Posterior vena cava (tissue), 2 donors: ENCODE data around the gene SLC25A42. TPM values are rescaled to one million over a fixed set of nuclear protein-coding genes. Genes with fewer than 3 reads are reported as not detected.
"Not testable (repeated sequence)": the region's sequence is repeated elsewhere in the genome, so short reads cannot be mapped to it uniquely, and the experiment has no call there.

Source experiments
- DNase-seq: peaks from one replicate; pipeline ENCODE4 v3.0.0-alpha.2; 2020; ENCODE audit warnings: low spot score
- intact Hi-C, 2 donors: fragments of 100-400 bp; cut with DNase I; formaldehyde crosslinking; loops; one replicate each; pipeline versions ENCODE4 v1.14.1 to v1.14.2; 2022 to 2023
- long read RNA-seq, 2 donors: library from polyadenylated mRNA; unstranded; transcript quantifications; one replicate each; pipeline ENCODE4 v2.0.0, GENCODE V29; 2020 to 2021
- total RNA-seq, 2 donors: library from RNA; stranded (reverse); fragmentation: NEBNext Ultra II Directional; extraction: Animal tissue kit (Norgen Biotek cat#: 25700); gene quantifications; one replicate each; pipeline ENCODE4 v1.2.1, GENCODE V29; 2021
- donor health status: DM: yes; HTN: yes; CAD: no.
- donor health status: DM: yes; HTN: yes; CAD: no.

Gene SLC25A42, protein sequence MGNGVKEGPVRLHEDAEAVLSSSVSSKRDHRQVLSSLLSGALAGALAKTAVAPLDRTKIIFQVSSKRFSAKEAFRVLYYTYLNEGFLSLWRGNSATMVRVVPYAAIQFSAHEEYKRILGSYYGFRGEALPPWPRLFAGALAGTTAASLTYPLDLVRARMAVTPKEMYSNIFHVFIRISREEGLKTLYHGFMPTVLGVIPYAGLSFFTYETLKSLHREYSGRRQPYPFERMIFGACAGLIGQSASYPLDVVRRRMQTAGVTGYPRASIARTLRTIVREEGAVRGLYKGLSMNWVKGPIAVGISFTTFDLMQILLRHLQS
- 1 to 10 TPM; 4.9 to 8.0 TPM for total RNA-seq
- long read RNA-seq, donor 1, partial matches to known transcripts: 0 of 5 reads
- long read RNA-seq, donor 1, other reads (novel, unspliced or antisense): 3 of 5 reads
- long read RNA-seq, donor 2, partial matches to known transcripts: 1 of 8 reads
- long read RNA-seq, donor 2, other reads (novel, unspliced or antisense): 5 of 8 reads

DNA sequence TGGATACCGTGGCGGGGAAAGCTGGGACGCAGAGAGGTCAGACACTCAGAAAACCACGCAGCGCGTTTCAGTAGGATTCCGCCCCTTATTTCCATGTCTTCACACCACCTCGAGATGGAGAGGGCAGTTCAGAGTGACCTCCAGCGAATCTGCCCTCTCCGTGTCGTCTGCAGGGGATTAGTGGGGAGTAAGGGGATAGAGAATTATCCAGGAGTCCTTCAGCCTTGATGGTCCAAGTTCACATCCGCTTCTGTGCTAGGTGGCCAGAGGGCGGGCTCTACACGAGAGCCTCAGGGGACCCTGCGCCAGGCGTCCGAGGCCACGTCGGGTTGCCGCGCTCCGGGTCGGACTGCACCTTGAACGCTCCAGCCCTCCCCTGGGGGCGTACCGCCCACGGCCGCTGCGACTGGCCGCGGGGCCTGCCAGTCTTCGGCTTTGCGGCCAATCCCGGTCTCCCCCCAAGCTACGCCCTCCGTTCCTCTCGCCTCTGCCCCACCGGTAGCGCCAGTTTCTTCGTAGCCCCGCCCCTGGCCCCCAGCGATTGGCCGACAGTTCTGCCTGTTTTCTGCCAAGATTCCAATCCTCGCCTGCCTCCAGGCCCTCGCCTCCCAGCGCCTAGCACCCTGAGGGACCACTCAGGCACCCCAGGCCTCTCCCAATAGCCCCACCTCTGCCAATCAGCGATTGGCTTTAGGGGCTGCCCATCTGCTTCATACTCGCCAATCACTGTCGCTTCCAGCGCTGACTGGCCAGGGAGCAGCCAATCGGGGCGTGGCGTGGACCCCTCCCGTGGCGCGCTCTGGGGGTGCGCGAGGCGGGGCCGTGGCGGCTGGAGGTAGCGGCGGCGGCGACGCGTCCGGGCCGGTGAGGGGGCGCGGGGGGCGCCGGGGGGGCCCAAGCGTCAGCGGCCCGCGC is at the start of gene SLC25A42:
SLC25A42 (plus strand) TSS at position 812 of the 915 bp plus-strand sequence. CDS start 32,131 bp downstream, outside the sequence.
- peak; percentile 100 for DNase-seq
- intact Hi-C loops: no loop called here

DNA sequence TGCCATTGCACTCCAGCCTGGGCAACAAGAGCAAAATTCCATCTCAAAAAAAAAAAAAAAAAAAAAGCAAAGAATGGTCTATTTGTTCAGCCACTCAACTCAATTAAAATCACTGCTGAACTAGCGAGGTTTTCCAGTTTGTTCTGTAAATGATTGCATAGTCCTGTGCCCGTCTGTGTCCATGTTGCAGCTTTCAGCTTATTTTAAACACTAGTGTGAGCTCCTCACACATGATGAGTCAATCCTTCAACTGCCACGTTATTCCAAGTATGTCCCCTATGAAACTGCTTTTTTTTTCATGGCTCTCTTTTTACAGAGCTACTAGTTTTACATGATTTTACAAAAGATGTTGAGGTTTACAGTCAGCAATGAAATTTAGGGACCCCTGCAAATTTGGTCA is 42.7 kb upstream of the SLC25A42 start:
- intact Hi-C loops: no loop called here
- DNase-seq: no peak

DNA sequence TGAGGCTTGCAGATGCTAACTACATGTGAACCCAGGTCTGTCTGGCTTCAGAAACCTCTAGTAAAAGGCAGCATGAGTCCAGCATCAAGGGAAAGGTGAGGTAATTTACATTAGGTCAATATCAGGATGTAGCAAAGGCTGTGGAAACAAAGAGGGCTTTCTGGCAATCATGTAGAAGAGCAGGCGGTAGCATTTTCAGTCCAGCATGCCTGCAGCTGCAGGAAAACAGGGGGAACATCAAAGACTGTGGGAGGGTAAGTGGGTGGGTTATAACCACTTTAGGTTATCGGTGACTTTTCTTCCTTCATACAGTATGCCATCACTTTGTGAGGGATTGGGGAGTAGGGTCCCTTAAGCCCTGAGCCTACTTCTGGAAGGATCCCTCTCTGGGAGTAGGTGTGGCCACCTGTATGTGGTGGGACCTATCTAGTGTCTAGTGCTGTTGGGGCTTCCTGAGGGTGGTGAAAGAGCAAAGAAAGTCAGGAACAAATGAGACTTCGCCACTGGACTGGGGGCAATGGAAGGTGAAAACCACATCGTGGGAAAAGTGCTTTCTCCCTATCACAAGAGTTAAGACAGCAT is 41.3 kb upstream of the SLC25A42 start:
- no peak for DNase-seq
- intact Hi-C loops: no loop called here

DNA sequence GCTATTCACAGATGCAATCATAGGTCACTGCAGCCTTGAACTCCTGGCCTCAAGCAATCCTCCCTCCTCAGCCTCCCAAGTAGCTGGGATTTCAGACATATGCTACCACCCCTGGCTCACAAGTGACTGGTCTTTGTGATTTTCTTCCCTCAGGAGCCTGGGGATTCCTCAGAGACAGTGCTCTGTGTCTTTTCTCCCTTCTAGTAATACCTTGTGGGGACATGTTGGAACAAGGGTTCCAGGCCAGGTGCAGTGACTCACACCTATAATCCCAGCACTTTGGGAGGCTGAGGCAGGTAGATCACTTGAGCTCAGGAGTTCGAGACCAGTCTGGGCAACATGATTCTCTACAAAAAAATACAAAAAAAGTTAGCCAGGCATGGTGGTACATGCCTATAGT is 40.4 kb upstream of the SLC25A42 start:
- DNase-seq, intact Hi-C loops: not testable (repeated sequence)

DNA sequence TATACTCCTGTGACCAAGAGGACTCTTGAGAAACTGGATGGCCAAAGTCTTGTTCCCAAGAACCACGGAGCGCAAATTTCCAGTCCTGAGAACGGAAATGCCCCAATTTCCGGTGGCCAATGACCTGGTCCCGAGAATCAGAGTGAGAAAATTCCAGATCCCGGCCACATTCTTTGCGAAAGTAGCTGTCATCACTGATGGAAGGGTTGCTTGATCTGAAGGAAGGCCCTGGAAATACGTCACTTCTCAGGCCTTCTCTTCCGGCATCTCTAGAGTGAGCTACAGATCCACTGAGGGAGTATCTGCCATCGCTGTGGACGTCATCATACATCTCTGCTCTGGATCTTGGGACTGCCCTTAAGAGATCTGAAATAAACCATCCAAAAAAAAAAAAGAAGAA is 37.9 kb upstream of the SLC25A42 start:
- intact Hi-C loops: no loop called here
- DNase-seq: no peak

DNA sequence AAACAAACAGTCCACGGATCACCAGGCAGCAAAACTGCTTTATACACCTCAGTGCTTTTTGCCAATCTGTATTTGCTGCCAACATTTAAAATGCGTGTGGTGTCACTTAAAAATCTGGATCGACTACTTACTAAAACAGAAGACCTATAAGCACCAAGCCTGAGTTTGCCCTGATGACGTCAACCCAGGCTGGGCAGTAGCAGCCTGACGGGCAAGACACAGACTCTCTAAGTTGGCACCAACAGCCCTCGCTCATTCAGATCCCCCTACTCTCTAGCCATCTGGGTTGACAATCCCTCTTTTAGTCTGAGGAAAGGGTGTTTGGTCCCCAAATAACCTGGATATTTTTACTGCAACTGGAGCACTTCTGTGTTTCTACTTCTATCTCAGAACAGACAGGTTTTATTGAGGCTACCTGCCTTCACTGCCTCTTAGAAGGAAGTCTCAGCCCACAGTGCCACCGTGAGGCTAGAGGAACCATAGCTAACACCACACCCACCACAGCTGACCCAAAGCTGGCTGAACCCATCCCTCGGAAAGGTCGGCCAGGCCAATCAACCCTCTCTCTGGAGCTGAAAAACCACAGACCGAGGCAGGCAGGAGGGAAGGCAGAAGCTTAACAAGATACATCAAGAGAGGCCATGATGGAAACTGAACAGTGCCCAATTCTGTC is 37.4 kb upstream of the SLC25A42 start:
- intact Hi-C loops: no loop called here
- no peak for DNase-seq

DNA sequence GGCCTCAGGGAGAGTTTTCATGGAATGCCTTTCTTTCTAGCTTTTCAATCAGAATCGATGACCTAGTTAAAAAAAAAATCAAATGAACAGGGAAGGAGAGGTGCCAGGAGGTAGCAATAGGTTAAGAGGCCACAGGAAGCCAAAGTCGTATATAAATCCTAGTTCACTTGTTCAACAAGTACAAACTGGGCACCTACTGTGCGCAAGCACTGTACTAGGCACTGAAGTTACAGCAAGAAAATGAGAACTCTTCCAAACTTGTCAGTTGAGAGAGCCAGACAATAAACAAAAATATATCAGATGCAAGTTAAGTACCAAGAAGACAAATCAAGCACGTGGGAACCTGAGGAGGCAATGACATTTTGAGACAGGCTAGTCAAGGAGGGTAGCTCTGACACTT is 36.6 kb upstream of the SLC25A42 start:
- intact Hi-C loops: no loop called here
- DNase-seq: no peak

DNA sequence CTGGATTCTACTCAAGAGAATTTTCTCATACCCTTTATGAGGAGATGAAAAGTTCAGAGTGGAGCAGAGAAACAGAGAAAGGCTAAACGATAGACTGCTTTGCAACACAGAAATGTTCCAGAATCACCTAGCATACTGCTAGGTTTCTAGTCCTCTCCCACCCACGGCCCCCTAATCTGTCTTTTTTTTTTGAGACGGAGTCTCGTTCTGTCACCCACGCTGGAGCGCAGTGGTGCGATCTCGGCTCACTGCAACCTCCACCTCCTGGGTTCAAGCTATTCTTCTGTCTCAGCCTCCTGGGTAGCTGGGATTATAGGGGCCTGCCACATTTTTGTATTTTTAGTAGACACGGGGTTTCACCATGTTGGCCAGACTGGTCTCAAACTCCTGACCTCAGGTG is 35.3 kb upstream of the SLC25A42 start:
- DNase-seq: no peak
- intact Hi-C loops: no loop called here

DNA sequence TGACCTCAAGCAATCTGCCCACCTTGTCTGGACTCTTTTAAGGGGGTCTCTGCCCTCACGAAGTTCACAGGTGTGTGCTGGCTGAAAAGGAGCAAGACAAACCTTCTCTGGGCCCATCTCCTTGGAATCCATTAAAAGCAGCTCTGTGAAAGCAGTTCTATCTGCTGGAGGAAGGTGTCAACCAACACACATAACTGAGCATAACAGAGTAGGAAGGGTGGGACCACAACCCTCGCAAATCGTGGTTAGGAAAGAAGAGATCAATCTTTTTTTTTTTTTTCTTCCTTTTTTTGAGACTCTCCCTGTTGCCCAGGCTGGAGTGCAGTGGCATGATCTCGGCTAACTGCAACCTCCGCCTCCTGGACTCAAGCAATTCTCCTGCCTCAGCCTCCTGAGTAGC is 31.9 kb upstream of the SLC25A42 start:
- no peak for DNase-seq
- intact Hi-C loops: no loop called here

DNA sequence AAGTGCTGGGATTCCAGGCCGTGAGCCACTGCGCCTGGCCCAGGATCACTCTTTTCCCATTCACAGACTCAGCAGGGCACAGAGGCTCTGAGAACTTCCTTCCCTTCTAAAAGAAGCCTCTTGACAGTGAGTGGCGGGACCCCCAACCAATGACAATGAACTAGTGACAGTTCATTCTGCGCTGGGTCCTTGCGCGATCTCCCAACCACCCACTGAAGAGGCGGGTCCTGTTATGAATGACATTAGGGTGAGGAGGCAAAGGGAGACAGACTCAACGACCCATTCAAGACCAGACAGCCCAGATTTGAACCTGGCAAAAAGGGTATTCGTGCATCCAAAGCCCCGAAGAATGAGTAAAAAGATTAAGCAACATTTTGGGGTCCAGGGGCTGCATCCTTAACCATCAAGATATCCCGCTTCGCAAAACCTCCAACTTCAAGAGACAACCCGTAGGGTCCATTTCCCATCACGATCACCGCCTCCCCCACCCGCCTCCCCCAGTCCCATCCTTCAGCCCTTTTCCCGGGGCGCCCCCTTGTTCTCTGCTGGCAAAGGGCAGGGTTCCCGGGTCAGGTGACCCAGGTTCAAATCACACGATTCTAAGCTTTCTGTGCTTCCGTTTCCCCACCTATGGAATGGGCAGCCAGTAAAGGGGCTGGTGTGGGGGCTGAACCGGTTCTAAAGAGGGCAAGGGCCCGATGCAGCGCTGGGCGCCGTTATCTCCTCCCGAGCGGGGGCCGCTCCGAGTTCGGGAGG is 31.2 kb upstream of the SLC25A42 start:
- DNase-seq: peak; percentile 96
- intact Hi-C loops: no loop called here

DNA sequence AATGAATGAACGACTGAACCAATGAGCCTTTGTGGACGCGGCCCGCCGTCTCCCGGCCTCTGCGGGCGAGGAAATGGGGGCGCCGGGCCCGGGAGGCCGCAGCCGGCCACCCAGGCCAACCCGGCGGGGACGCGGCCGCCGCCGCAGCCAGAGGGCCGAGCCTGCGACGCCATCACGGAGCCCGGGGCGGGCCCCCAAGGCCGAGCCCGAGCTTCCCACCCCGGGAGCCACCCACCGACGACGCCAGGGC is 30.7 kb upstream of the SLC25A42 start:
- no peak for DNase-seq
- intact Hi-C loops: no loop called here

DNA sequence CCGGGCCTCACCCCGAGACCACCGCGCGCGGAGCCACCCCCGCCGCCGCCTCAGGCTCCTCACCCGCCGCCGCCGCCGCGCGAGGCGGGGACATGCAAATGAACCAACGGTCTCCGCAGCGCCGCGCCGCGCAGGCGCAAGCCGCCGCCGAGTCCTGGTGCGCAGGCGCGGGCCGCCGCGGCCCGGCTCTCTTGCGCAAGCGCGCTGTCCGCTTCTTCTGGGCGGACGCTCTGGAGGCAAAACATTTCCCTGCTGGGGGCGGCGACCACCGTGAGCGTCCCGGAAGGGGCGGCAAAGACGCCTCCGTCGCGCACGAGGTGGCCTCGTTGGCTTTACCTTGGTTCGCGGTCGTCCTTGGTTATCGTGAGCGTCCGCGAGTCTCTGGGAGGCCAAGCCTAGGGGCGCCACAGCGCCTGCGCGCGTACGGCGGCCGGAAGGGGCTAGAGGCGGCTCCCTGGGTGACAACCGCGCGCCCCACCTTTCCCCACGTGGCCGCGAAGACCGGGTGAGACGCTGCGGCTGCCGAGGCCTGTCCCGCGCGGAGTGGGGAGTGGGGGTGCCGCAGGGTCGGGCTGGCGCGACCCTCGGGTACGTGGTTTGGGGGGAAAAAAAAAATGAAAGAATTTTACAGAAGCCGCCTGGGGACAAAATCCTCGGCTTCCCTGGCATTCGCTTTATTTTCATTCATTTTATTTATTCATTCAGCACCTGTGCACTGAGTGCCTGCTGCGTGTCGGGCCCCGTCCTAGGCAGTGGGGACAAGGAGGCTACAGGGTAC is 30.2 kb upstream of the SLC25A42 start, which contains the start of the genes ARMC6 and SUGP2:
ARMC6 (plus strand) TSS at position 178 of the 778 bp plus-strand sequence. CDS start 607 bp downstream, outside the sequence.
SUGP2 (minus strand) TSS at position 92 of the 778 bp plus-strand sequence. CDS start 2,446 bp downstream, outside the sequence.
- intact Hi-C loops: no loop called here
- peak; percentile 96 for DNase-seq

DNA sequence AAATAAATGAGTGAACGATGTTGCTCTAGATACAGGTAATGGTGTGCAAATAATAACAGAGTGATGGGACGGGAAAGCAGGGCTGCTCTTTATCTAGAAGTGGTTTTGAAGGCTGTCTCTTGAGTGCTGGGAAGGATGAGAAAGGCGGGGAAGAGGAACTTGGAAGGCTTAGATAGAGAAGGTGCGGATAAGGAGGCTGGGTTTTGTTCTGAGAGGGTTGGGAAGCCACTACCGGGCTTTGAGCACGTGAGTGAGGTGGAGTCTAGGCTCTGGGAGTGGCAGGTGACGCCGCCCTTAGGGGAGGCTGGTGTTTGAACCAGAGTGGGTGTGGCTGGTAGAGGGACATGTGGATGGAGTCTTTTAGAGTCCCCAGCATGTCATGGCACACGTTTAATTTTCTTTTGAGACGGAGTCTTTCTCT is 29.6 kb upstream of the SLC25A42 start:
- intact Hi-C loops: no loop called here
- DNase-seq: peak; percentile 80

DNA sequence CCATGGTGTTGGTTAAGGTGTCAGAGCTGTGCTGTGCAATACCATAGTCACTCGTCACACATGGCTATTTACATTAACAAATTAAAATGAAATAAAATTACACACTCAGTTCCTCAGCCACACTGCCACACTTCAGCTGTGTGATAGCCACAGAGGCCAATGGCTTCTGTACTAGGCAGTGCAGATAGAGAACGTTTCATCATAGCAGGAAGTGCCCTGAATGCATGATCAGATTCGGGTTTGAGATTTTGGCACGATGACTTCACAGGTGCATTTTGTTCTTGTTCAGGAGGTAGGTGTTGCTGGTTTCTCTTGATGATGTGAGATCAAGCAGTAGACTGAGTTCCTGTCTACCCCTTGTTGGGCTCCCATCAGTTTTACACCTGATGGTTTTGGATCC is 23.9 kb upstream of the SLC25A42 start:
- intact Hi-C loops: no loop called here
- no peak for DNase-seq

DNA sequence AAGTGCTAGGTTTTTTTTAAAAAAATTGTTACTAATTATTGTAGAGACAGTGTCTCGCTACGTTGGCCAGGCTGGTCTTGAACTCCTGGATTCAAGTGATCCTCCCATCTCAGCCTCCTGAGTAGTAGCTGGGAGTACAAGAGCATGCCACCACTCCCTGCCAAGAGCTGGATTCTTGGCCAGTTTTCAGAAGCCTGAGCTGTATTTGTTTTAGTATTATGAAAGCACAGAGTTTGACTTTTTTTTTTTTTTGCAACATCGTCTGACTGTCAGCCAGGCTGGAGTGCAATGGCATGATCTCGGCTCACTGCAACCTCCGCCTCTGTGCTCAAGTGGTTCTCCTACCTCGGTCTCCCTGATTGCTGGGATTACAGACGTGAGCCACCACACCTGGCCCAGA is 23.4 kb upstream of the SLC25A42 start:
- intact Hi-C loops: no loop called here
- DNase-seq: peak; percentile 89

DNA sequence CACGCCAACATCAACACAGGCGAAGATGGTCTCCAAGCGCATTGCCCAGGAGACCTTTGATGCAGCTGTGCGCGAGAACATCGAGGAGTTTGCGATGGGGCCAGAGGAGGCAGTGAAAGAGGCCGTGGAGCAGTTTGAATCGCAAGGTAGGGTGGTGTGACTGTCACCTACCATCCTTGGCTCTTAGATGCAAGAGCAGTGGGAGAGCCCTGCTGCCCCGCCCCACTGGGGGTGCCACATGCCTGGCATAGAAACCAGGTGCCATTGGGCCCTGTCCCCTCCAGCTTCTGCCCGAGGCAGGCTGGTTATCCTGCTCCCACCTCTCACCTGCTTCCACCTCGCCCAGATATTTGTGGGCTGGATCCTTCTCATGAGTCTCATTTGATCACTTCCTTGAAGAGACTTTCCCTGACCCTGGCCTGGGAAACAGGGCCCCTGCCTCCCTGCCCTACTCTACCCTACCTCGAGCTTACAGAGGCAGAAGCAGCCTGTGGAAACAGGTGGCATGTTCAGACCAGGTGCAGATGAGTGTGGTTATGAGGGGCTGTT is 21.0 kb upstream of the SLC25A42 start:
- intact Hi-C loops: no loop called here

DNA sequence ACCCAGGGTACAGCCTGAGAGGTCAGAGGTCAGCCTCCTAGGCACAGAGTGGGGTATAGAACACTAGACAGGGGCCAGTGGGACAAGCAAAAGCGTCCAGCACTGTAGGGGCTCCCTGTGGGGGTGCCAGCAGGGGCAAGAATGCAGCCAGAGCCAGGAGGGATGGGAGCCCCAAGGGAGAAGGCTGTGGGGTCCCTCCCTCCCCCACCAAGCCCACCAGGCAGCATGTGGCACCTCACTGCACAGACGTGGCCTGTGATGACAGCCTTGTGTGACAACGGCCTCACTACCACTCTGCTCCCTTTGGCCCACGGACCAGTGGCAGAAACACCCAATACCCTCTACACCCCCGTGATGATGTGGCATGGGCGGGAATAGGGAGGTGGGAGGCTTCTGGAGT is 20.3 kb upstream of the SLC25A42 start:
- intact Hi-C loops: no loop called here

More for the DNA sequence above, 21.0 kb upstream of the SLC25A42 start:
- no peak for DNase-seq

DNA sequence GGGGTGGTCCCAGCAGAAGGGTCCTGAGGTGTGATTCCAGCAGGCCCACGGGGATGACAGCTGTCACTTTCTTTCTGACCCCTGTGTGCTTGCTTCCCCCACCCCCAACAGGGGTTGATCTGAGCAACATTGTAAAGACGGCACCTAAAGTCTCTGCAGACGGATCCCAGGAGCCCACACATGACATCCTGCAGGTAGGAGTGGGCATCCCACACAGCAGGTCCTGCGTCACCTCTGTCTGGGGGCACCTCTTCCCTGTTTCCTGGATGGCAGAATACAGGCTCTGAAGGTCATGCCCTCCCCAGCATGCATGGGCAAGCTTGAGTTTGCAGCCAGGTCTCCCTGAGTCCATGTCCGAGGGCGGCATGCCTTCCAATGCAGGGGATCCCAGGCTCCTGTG is 19.9 kb upstream of the SLC25A42 start:
- no peak for DNase-seq
- intact Hi-C loops: no loop called here

More for the DNA sequence above, 20.3 kb upstream of the SLC25A42 start:
- DNase-seq: peak; percentile 73
